ENCODE measurements around the gene HOMER1.

The HOMER1 gene

GRCh38 chr5:79552984-79553383 lies 39.0 kb upstream of the HOMER1 start:
- DNase-seq (ENCODE audit: insufficient read length, low spot score) = no peak
- no peak for TF ChIP-seq CTCF (IDR thresholded peaks at IDR 0.05; ENCODE audit: insufficient read depth, missing control alignments)

GRCh38 chr5:79547982-79548381 lies 34.0 kb upstream of the HOMER1 start:
- no peak for FAIRE-seq
- DNase-seq (ENCODE audit: insufficient read length, low spot score) = no peak
- TF ChIP-seq CTCF (IDR thresholded peaks at IDR 0.05; ENCODE audit: insufficient read depth, missing control alignments) = no peak

More at GRCh38 chr5:79552984-79553383, 39.0 kb upstream of the HOMER1 start:
- FAIRE-seq = no peak

GRCh38 chr5:79547429-79547822 lies 33.5 kb upstream of the HOMER1 start:
- no peak for TF ChIP-seq CTCF (IDR thresholded peaks at IDR 0.05; ENCODE audit: insufficient read depth, missing control alignments)
- FAIRE-seq (no peak), DNase-seq (ENCODE audit: insufficient read length, low spot score) (no peak)

GRCh38 chr5:79546782-79547428 lies 33.0 kb upstream of the HOMER1 start:
- no peak for DNase-seq (ENCODE audit: insufficient read length, low spot score)
- TF ChIP-seq CTCF (IDR thresholded peaks at IDR 0.05; ENCODE audit: insufficient read depth, missing control alignments) = no peak
- FAIRE-seq = no peak

- DNase-seq (ENCODE audit: insufficient read length, low spot score) (no peak), FAIRE-seq (no peak)
- TF ChIP-seq CTCF (IDR thresholded peaks at IDR 0.05; ENCODE audit: insufficient read depth, missing control alignments) = no peak
Measured at GRCh38 chr5:79544131-79544530, 30.2 kb upstream of the HOMER1 start.

GRCh38 chr5:79540939-79541338 lies 27.0 kb upstream of the HOMER1 start:
- FAIRE-seq (no peak), DNase-seq (ENCODE audit: insufficient read length, low spot score) (no peak)
- TF ChIP-seq CTCF (IDR thresholded peaks at IDR 0.05; ENCODE audit: insufficient read depth, missing control alignments) = no peak

- TF ChIP-seq CTCF (IDR thresholded peaks at IDR 0.05; ENCODE audit: insufficient read depth, missing control alignments) = no peak
- FAIRE-seq (no peak), DNase-seq (ENCODE audit: insufficient read length, low spot score) (no peak)
Measured at GRCh38 chr5:79536193-79536906, 22.4 kb upstream of the HOMER1 start.
